HepG2 (cell line): ENCODE measurements around the gene GPRIN1. TPM values are rescaled to one million over a fixed set of nuclear protein-coding genes. Genes with fewer than 3 reads are reported as not detected.

Source experiments
- ATAC-seq: fragments of 200-7000 bp; cut with Tn5 transposase; 3 replicates; pipeline ENCODE4 v1.9.1; 2020; ENCODE audit warnings: mild to moderate bottlenecking, moderate library complexity
- BruUV-seq: library from RNA; stranded (reverse); fragments of 400-500 nt; replicated peaks from 2 replicates; lab custom pipeline; 2021; lab: Mats Ljungman, UMichigan
- CTCF ChIA-PET: fragments of 300-600 bp; formaldehyde crosslinking; extraction: SDS; loops from one replicate; lab custom pipeline; 2021; ENCODE audit warnings: low total read pairs, inconsistent platforms, low intra/inter-chr PET ratio; lab: Yijun Ruan, JAX
- POLR2A ChIA-PET: fragments of 350-600 bp; sonication (Branson Sonifier 250); formaldehyde crosslinking; loops from one replicate; lab custom pipeline; 2020; ENCODE audit warnings: antibody characterized with exemption, inconsistent platforms; lab: Yijun Ruan, JAX
- DNase-seq: peaks from one replicate; pipeline ENCODE4 v3.0.0-alpha.2; 2015; ENCODE audit warnings: low spot score
- FAIRE-seq: peaks from 3 replicates; lab custom pipeline; 2011; peaks lifted over from hg19 to GRCh38; lab: Jason Lieb, UNC
- H2AFZ ChIP-seq: one replicate; pipeline ENCODE4 v1.6.1; 2011; ENCODE audit warnings: low read length, inconsistent platforms
- H3K27ac ChIP-seq: fragments of 300-600 bp; 3 replicates; pipeline ENCODE4 v1.8.0; 2011; ENCODE audit warnings: mixed run types, mild to moderate bottlenecking, mixed read lengths, low read length, inconsistent platforms; ENCODE audit not compliant: insufficient read depth; ENCODE audit errors: extremely low read length
- H3K27me3 ChIP-seq, 2 experiments: fragments of 200-600 bp in 1 of 2; 2 replicates in 1 of 2; 3 replicates in 1 of 2; pipeline versions ENCODE4 v1.6.0 to v1.8.0; 2011; ENCODE audit warnings: low read length in 2 of 2, mild to moderate bottlenecking in 2 of 2, moderate library complexity in 2 of 2, inconsistent platforms in 1 of 2; ENCODE audit not compliant: insufficient read depth in 2 of 2, control insufficient read depth in 1 of 2
- H3K36me3 ChIP-seq, 2 experiments: fragments of 200-600 bp in 1 of 2; replicated peaks in 1 of 2; 2 replicates in 1 of 2; 3 replicates in 1 of 2; pipeline versions ENCODE4 v1.5.1 to v1.8.0; 2011; ENCODE audit warnings: low read length in 2 of 2, inconsistent platforms in 1 of 2; ENCODE audit not compliant: insufficient read depth in 2 of 2, control insufficient read depth in 1 of 2
- H3K4me1 ChIP-seq: 2 replicates; pipeline ENCODE4 v1.5.1; 2012; ENCODE audit warnings: low read length, inconsistent platforms; ENCODE audit not compliant: insufficient read depth
- H3K4me2 ChIP-seq: 2 replicates; pipeline ENCODE4 v1.6.0; 2011; ENCODE audit warnings: low read depth, low read length, inconsistent platforms
- H3K4me3 ChIP-seq, 3 experiments: fragments of 200-600 bp in 1 of 3; sonication (generic), shearing (Covaris generic) in 1 of 3; replicated peaks in 1 of 3; 2 replicates each; pipeline ENCODE4 v1.5.1; 2011 to 2016; ENCODE audit warnings: low read length in 3 of 3, inconsistent platforms in 2 of 3, low read depth in 2 of 3, mild to moderate bottlenecking in 2 of 3, control low read depth in 1 of 3, mixed read lengths in 1 of 3; ENCODE audit not compliant: insufficient read depth in 1 of 3
- H3K79me2 ChIP-seq: one replicate; pipeline ENCODE4 v1.6.1; 2011; ENCODE audit warnings: low read length, inconsistent platforms; ENCODE audit not compliant: insufficient read depth
- H3K9ac ChIP-seq: 2 replicates; pipeline ENCODE4 v1.6.0; 2011; ENCODE audit warnings: mild to moderate bottlenecking, low read depth, low read length, inconsistent platforms; ENCODE audit not compliant: insufficient read depth
- H3K9me3 ChIP-seq: 2 replicates; pipeline ENCODE4 v1.5.1; 2012; ENCODE audit warnings: mild to moderate bottlenecking, low read length
- H4K20me1 ChIP-seq: 2 replicates; pipeline ENCODE4 v1.6.0; 2011; ENCODE audit warnings: inconsistent platforms, mild to moderate bottlenecking, low read length, moderate library complexity; ENCODE audit not compliant: insufficient read depth
- KDM5A ChIP-seq: fragments of 200-600 bp; sonication (generic); IDR thresholded peaks from 2 replicates; pipeline ENCODE4 v1.7.0; 2018; ENCODE audit warnings: antibody characterized with exemption, mild to moderate bottlenecking, low read length, borderline replicate concordance
- MED1 ChIP-seq: sonication (generic); formaldehyde crosslinking; IDR thresholded peaks from 2 replicates; pipeline ENCODE4 v1.4.0; 2020; ENCODE audit warnings: missing genetic modification reagents
- PHF5A ChIP-seq: IDR thresholded peaks from one replicate; pipeline ENCODE4 v1.6.1; 2018; ENCODE audit warnings: low read depth, missing genetic modification reagents; ENCODE audit not compliant: unreplicated experiment
- STAG1 ChIP-seq: sonication (generic); formaldehyde crosslinking; IDR thresholded peaks from 2 replicates; pipeline ENCODE4 v1.4.0; 2020; ENCODE audit warnings: missing genetic modification reagents
- ZNF460 ChIP-seq: sonication (generic); formaldehyde crosslinking; IDR thresholded peaks from 2 replicates; pipeline ENCODE4 v1.5.1; 2020; ENCODE audit warnings: missing genetic modification reagents, mild to moderate bottlenecking, borderline replicate concordance
- ZNF616 ChIP-seq: sonication (generic); formaldehyde crosslinking; IDR thresholded peaks from 2 replicates; pipeline ENCODE4 v1.5.0; 2020; ENCODE audit warnings: low read depth, mild to moderate bottlenecking, missing genetic modification reagents
- WGBS: methylation state at CpG from one replicate; pipeline ENCODE4 v1.1.6; 2017; ENCODE audit warnings: low lambda C conversion rate; 5-methylcytosine and 5-hydroxymethylcytosine counted together
- in situ Hi-C: cut with HindIII; loops from 2 replicates; pipeline ENCODE4 v1.10.0; 2017; ENCODE audit warnings: low pct_unique_long_range_greater_than_20kb; ENCODE audit not compliant: extremely low pct_ligation_motif_present
- intact Hi-C: fragments of 100-400 bp; cut with micrococcal nuclease; formaldehyde crosslinking; loops from one replicate; pipeline ENCODE4 v1.10.0; 2022; ENCODE audit not compliant: unreplicated experiment
- polyA plus RNA-seq, 8 experiments: library from polyadenylated mRNA; depleted of rRNA in 3 of 8; stranded (reverse) in 7 of 8; unstranded in 1 of 8; fragments of >200 nt; fragmentation: Illumina TruSeq in 4 of 8; extraction: Trizol in 4 of 8; gene quantifications; 2 replicates each; pipeline versions ENCODE4 v1.2.1 to v1.2.3, GENCODE V29; 2011 to 2016; ENCODE audit warnings: low read depth in 4 of 8, missing spikeins in 1 of 8, mixed read lengths in 1 of 8; ENCODE audit not compliant: insufficient read depth in 1 of 8
- total RNA-seq, 5 experiments: library from RNA; depleted of rRNA; stranded (reverse); fragments of >200 nt; fragmentation: Illumina TruSeq; extraction: Trizol; gene quantifications; 2 replicates each; pipeline ENCODE4 v1.2.3, GENCODE V29; 2016; ENCODE audit warnings: low read depth in 1 of 5
- TF ChIP-seq, protein P1 (sequence below): sonication (generic); formaldehyde crosslinking; IDR thresholded peaks from 2 replicates; pipeline ENCODE4 v1.4.0; 2020; ENCODE audit warnings: mild to moderate bottlenecking, missing genetic modification reagents

GPRIN1 gene
- total and polyA plus RNA-seq, 2 of the 13 experiments (the other 11 are each of a cell fraction or from before 2014, with no cell fraction given), result 0.32 to 2.0 TPM

DNA sequence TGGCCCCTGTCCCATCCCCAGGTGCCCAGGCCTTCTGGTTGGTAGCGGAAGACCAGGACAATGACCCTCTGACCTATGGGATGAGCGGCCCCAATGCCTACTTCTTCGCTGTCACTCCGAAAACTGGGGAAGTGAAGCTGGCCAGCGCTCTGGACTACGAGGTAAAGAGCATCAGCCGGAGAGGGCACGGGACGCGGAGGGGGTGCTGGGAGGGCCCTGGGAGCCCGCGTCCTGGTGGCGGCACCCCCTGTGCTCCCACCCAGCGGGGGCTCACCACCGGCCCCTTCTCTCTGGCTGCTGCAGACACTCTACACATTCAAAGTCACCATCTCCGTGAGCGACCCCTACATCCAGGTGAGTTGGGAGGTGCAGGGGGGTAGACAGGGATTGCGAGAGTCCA lies 41.3 kb downstream of the GPRIN1 start (continued):
- TF ChIP-seq STAG1 (CRISPR knock-in tag) (no peak), ZNF616 (CRISPR knock-in tag) (no peak), PHF5A (CRISPR knock-in tag) (no peak), ZNF460 (no peak), MED1 (CRISPR knock-in tag) (no peak)
- TF ChIP-seq, protein P1, sequence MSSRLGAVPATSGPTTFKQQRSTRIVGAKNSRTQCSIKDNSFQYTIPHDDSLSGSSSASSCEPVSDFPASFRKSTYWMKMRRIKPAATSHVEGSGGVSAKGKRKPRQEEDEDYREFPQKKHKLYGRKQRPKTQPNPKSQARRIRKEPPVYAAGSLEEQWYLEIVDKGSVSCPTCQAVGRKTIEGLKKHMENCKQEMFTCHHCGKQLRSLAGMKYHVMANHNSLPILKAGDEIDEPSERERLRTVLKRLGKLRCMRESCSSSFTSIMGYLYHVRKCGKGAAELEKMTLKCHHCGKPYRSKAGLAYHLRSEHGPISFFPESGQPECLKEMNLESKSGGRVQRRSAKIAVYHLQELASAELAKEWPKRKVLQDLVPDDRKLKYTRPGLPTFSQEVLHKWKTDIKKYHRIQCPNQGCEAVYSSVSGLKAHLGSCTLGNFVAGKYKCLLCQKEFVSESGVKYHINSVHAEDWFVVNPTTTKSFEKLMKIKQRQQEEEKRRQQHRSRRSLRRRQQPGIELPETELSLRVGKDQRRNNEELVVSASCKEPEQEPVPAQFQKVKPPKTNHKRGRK (CRISPR knock-in tag), result no peak

DNA sequence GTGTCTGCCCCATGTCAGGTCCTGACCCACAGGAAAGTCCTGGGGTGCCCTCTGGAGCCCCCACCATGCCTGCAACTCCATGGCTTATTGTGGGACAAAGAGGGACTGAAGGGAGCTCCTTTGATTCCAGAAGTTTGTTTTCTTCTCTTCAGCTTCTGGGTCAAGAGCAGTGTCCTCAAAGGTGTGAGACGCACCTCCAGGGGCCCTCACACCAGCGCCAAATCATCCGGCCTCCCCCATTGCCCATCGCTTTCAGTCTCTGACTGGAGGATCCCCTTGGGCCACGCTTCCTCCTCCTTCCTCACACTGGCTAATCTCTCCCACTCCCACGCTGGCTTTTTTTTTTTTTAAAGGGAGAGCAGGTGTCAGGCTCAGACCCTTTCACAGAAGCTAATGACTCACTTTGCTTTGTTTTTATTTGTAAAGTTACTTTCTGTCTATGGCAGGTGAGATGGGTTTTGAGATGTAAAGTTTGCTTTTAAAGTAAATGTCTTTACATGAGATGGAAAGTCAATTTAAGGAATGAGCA lies 44.1 kb downstream of the GPRIN1 start:
- Histone ChIP-seq H3K79me2 (no peaks in the 10 kb centered on the region), H3K4me1 (peaks cover 11% of the 10 kb centered on the region; the same call in 1 of the 2 replicates), H3K36me3 (no peaks in the 10 kb centered on the region), H3K4me2 (no peak overlapping the region), H3K4me3 (no peak overlapping the region), H4K20me1 (no peaks in the 10 kb centered on the region), H2AFZ (no peak overlapping the region), H3K9me3 (no peaks in the 10 kb centered on the region), H3K9ac (no peak overlapping the region), H3K27me3 (no peaks in the 10 kb centered on the region), H3K27ac (no peak overlapping the region)
- POLR2A ChIA-PET, result no interaction called here
- CTCF ChIA-PET, result no interaction called here
- intact Hi-C loops, result no loop called here
- ATAC-seq (no peak), DNase-seq (no peak), FAIRE-seq (no peak)
- TF ChIP-seq KDM5A, result no peak
- in situ Hi-C loops, result no loop called here
- 91% methylated on average over 6 of the region's 6 CpGs for WGBS
- BruUV-seq, result no TSS peak
